ENCODE data around the gene TINCR. TPM values are rescaled to one million over a fixed set of nuclear protein-coding genes. Genes with fewer than 3 reads are reported as not detected.

TINCR gene
- total and polyA plus RNA-seq, 2 donors (not counting 3 experiments of a cell fraction or from before 2014, with no cell fraction given): 0.01 TPM; not detected in 1

- H3K36me3 ChIP-seq (ENCODE audit: control insufficient read depth in 2 of 2, extremely low read depth in 1 of 2, insufficient read depth in 2 of 2, low read length in 2 of 2): peaks cover 30 to 72% of the 10 kb centered on the region in 2 experiments
- DNase-seq (ENCODE audit: low read depth, low spot score) (no peak), FAIRE-seq (no peak)
- H3K27ac ChIP-seq (ENCODE audit: insufficient read depth, low read depth, low read length): no peak overlapping the region
- H4K20me1 ChIP-seq (replicated peaks; ENCODE audit: control insufficient read depth, extremely low read depth, insufficient read depth, low read length): no peaks in the 10 kb centered on the region
- no peaks in the 10 kb centered on the region for H3K4me1 ChIP-seq (ENCODE audit: control insufficient read depth, extremely low read depth, insufficient read depth, low read length)
- H3K9me3 ChIP-seq (replicated peaks; ENCODE audit: control insufficient read depth, insufficient read depth, low read length): no peaks in the 10 kb centered on the region
- ChIA-PET CTCF (interaction anchor here (1.0 kb wide), 1 partner anchor 544 kb away, joined by 3 read pairs; no protein-coding TSS in a partner anchor), POLR2A (no interaction called here)
- H3K79me2 ChIP-seq (ENCODE audit: control insufficient read depth, insufficient read depth, low read length): peaks cover 2% of the 10 kb centered on the region
- no peak overlapping the region for H3K4me2 ChIP-seq (ENCODE audit: insufficient read depth, low read length)
- no peak overlapping the region for H3K4me3 ChIP-seq (replicated peaks in 1 of 3; ENCODE audit: insufficient read depth in 1 of 3, low read depth in 1 of 3, low read length in 3 of 3)
- dilution Hi-C loops (cut with MboI; ENCODE audit: extremely low pct_ligation_motif_present, low sequenced_read_pairs) (no loop called here), intact Hi-C loops (cut with micrococcal nuclease) (no loop called here)
- H3K27me3 ChIP-seq (ENCODE audit: control insufficient read depth in 2 of 2, insufficient read depth in 2 of 2, low read length in 2 of 2): no peaks in the 10 kb centered on the region
- no peak overlapping the region for H2AFZ ChIP-seq (ENCODE audit: low read depth, low read length)
- TF ChIP-seq MAX (IDR thresholded peaks at IDR 0.05; ENCODE audit: insufficient read depth, insufficient read length) (no peak), CTCF (IDR thresholded peaks at IDR 0.05; ENCODE audit: extremely low read depth in 1 of 2, insufficient read depth in 1 of 2, low read depth in 1 of 2, low read length in 2 of 2) (no peak), JUN (IDR thresholded peaks at IDR 0.05; ENCODE audit: borderline replicate concordance, insufficient read depth, insufficient read length, low read depth) (no peak), POLR2AphosphoS5 (IDR thresholded peaks at IDR 0.05; ENCODE audit: insufficient read depth, low read depth, low read length) (no peak), FOS (IDR thresholded peaks at IDR 0.05; ENCODE audit: borderline replicate concordance, insufficient read depth, low read length) (no peak), POLR2A (IDR thresholded peaks at IDR 0.05; ENCODE audit: low read depth, low read length) (no peak), GATA2 (IDR thresholded peaks at IDR 0.05; ENCODE audit: insufficient read depth, insufficient read length, low read depth, low read length) (no peak), EZH2 (IDR thresholded peaks at IDR 0.05; ENCODE audit: borderline replicate concordance, low read depth, low read length, severe bottlenecking) (no peak), MYC (IDR thresholded peaks at IDR 0.05; ENCODE audit: low read depth, low read length) (no peak)
- H3K9ac ChIP-seq (replicated peaks; ENCODE audit: extremely low read depth, insufficient read depth, low read length): no peak overlapping the region
- no TSS peak for BruUV-seq (replicated peaks)
- H3K9me1 ChIP-seq (replicated peaks; ENCODE audit: control insufficient read depth, extremely low read depth, insufficient read depth, low read length): no peaks in the 10 kb centered on the region
Observed at GRCh38 chr19:5592531-5593342, 25.0 kb upstream of the TINCR start.

Data from endothelial cell of umbilical vein (primary cell).